MM.1S (cell line): ENCODE results near the gene LCLAT1.

ENCODE experiments used
- DNase-seq: peaks from one replicate; pipeline ENCODE4 v3.0.0-alpha.2; 2015
- H2AFZ ChIP-seq: fragments of 300-600 bp; sonication (generic); 2 replicates; pipeline ENCODE4 v1.6.0; 2016; ENCODE audit warnings: antibody characterized with exemption, low read length
- H3F3A ChIP-seq: fragments of 300-600 bp; sonication (generic); 2 replicates; pipeline ENCODE4 v1.6.1; 2016; ENCODE audit warnings: mild to moderate bottlenecking, antibody characterized with exemption, low read length, moderate library complexity, mixed read lengths; ENCODE audit not compliant: insufficient read depth
- H3K27ac ChIP-seq: fragments of 300-600 bp; sonication (generic); 2 replicates; pipeline ENCODE4 v1.5.1; 2016; ENCODE audit warnings: mild to moderate bottlenecking, low read length
- H3K27me3 ChIP-seq: fragments of 300-600 bp; sonication (generic); replicated peaks from 2 replicates; pipeline ENCODE4 v1.6.0; 2016; ENCODE audit warnings: low read length; ENCODE audit not compliant: insufficient read depth
- H3K36me3 ChIP-seq: fragments of 300-600 bp; sonication (generic); replicated peaks from 2 replicates; pipeline ENCODE4 v1.6.1; 2016; ENCODE audit warnings: mild to moderate bottlenecking, low read length, mixed read lengths; ENCODE audit not compliant: insufficient read depth
- H3K4me1 ChIP-seq: fragments of 300-600 bp; sonication (generic); 2 replicates; pipeline ENCODE4 v1.6.1; 2016; ENCODE audit warnings: low read length, mixed read lengths
- H3K4me2 ChIP-seq: fragments of 300-600 bp; sonication (generic); 2 replicates; pipeline ENCODE4 v1.6.0; 2016; ENCODE audit warnings: low read depth, low read length
- H3K4me3 ChIP-seq: fragments of 300-600 bp; sonication (generic); 2 replicates; pipeline ENCODE4 v1.5.1; 2016; ENCODE audit warnings: low read length, mixed read lengths
- H3K79me2 ChIP-seq: fragments of 300-600 bp; sonication (generic); 2 replicates; pipeline ENCODE4 v1.6.1; 2016; ENCODE audit warnings: mixed run types, low read length, mixed read lengths
- H3K9ac ChIP-seq: fragments of 300-600 bp; sonication (generic); 2 replicates; pipeline ENCODE4 v1.6.1; 2016; ENCODE audit warnings: low read length, mixed read lengths
- H3K9me2 ChIP-seq: fragments of 300-600 bp; sonication (generic); replicated peaks from 2 replicates; pipeline ENCODE4 v1.6.1; 2016; ENCODE audit warnings: mild to moderate bottlenecking, low read length, mixed read lengths; ENCODE audit not compliant: insufficient read depth
- H3K9me3 ChIP-seq: fragments of 300-600 bp; sonication (generic); replicated peaks from 2 replicates; pipeline ENCODE4 v1.6.1; 2016; ENCODE audit warnings: mild to moderate bottlenecking, low read length, mixed read lengths; ENCODE audit not compliant: insufficient read depth
- H4K20me1 ChIP-seq: fragments of 300-600 bp; sonication (generic); 2 replicates; pipeline ENCODE4 v1.6.1; 2016; ENCODE audit warnings: mild to moderate bottlenecking, low read length, moderate library complexity, mixed read lengths; ENCODE audit not compliant: insufficient read depth
- CTCF ChIP-seq: fragments of 300-600 bp; sonication (generic); IDR thresholded peaks from 2 replicates; pipeline ENCODE4 v1.5.1; 2016; ENCODE audit warnings: antibody characterized with exemption, low read length, mixed read lengths
- EZH2 ChIP-seq: fragments of 300-600 bp; sonication (generic); optimal IDR thresholded peaks from 2 replicates; pipeline ENCODE3; 2017; ENCODE audit warnings: low read depth, mild to moderate bottlenecking, antibody characterized with exemption, low read length, mixed read lengths
- EZH2phosphoT487 ChIP-seq: fragments of 300-600 bp; sonication (generic); IDR thresholded peaks from 2 replicates; pipeline ENCODE4 v1.6.1; 2018; ENCODE audit warnings: antibody characterized with exemption, low read length

LCLAT1 gene

GRCh38 chr2:30402441-30403182 lies 44.4 kb upstream of the LCLAT1 start:
- DNase-seq, result no peak
- H3K9ac ChIP-seq, result no peak overlapping the region
- no peaks in the 10 kb centered on the region for H3K27me3 ChIP-seq
- no peaks in the 10 kb centered on the region for H3F3A ChIP-seq
- no peaks in the 10 kb centered on the region for H3K9me3 ChIP-seq
- no peaks in the 10 kb centered on the region for H3K36me3 ChIP-seq
- no peak overlapping the region for H3K27ac ChIP-seq
- H3K9me2 ChIP-seq, result no peaks in the 10 kb centered on the region
- no peaks in the 10 kb centered on the region for H4K20me1 ChIP-seq
- TF ChIP-seq CTCF (no peak), EZH2phosphoT487 (no peak), EZH2 (no peak)
- H3K79me2 ChIP-seq, result no peaks in the 10 kb centered on the region
- H2AFZ ChIP-seq, result no peak overlapping the region
- H3K4me3 ChIP-seq, result no peak overlapping the region
- H3K4me2 ChIP-seq, result no peak overlapping the region
- no peaks in the 10 kb centered on the region for H3K4me1 ChIP-seq

- Histone ChIP-seq H3K27me3 (no peaks in the 10 kb centered on the region), H3K9me2 (no peaks in the 10 kb centered on the region), H3K4me1 (no peaks in the 10 kb centered on the region), H2AFZ (no peak overlapping the region), H4K20me1 (no peaks in the 10 kb centered on the region), H3K9ac (no peak overlapping the region), H3K36me3 (no peaks in the 10 kb centered on the region), H3K9me3 (no peaks in the 10 kb centered on the region), H3K79me2 (no peaks in the 10 kb centered on the region), H3K4me2 (no peak overlapping the region), H3K27ac (no peak overlapping the region), H3K4me3 (no peak overlapping the region), H3F3A (no peaks in the 10 kb centered on the region)
- TF ChIP-seq EZH2phosphoT487 (no peak), CTCF (no peak), EZH2 (no peak)
- DNase-seq, result no peak
Observed at GRCh38 chr2:30403592-30404312, 43.3 kb upstream of the LCLAT1 start.

GRCh38 chr2:30404319-30405259 lies 42.5 kb upstream of the LCLAT1 start:
- Histone ChIP-seq H3K9ac (no peak overlapping the region), H3K4me3 (no peak overlapping the region), H3K9me2 (no peaks in the 10 kb centered on the region), H3K9me3 (no peaks in the 10 kb centered on the region), H3K4me2 (no peak overlapping the region), H4K20me1 (no peaks in the 10 kb centered on the region), H3F3A (no peaks in the 10 kb centered on the region), H3K4me1 (no peaks in the 10 kb centered on the region), H3K27me3 (no peaks in the 10 kb centered on the region), H3K36me3 (no peaks in the 10 kb centered on the region), H3K79me2 (no peaks in the 10 kb centered on the region), H3K27ac (no peak overlapping the region), H2AFZ (no peak overlapping the region)
- TF ChIP-seq EZH2phosphoT487, result no peak
- TF ChIP-seq EZH2, result no peak
- no peak for TF ChIP-seq CTCF
- no peak for DNase-seq
